Activated T-helper 17 cell treated with anti-CD3 and anti-CD28 coated beads, Interleukin-2, amount 50 U/mL, for 72 hours (primary cell): ENCODE data around the gene SPANXA1. TPM values are rescaled to one million over a fixed set of nuclear protein-coding genes. Genes with fewer than 3 reads are reported as not detected.
"Not testable (repeated sequence)": the region's sequence is repeated elsewhere in the genome, so short reads cannot be mapped to it uniquely, and the experiment has no call there.

Experiments used
- ATAC-seq: fragments of 150-1000 bp; cut with Tn5 transposase; replicated peaks from 2 replicates; pipeline ENCODE4 v1.10.0; 2021; ENCODE audit warnings: mild to moderate bottlenecking, moderate library complexity
- H3K27ac Mint-ChIP-seq: one replicate; pipeline ENCODE4 v1.8.0; 2022; ENCODE audit warnings: mixed read lengths
- H3K27me3 Mint-ChIP-seq: one replicate; pipeline ENCODE4 v1.8.0; 2022; ENCODE audit warnings: mixed read lengths
- H3K36me3 Mint-ChIP-seq: one replicate; pipeline ENCODE4 v1.8.0; 2022; ENCODE audit warnings: low read depth, mild to moderate bottlenecking, mixed read lengths
- H3K4me1 Mint-ChIP-seq: one replicate; pipeline ENCODE4 v1.8.0; 2022; ENCODE audit warnings: mixed read lengths
- H3K4me3 Mint-ChIP-seq: one replicate; pipeline ENCODE4 v1.8.0; 2022; ENCODE audit warnings: mild to moderate bottlenecking, mixed read lengths
- H3K9me3 Mint-ChIP-seq: one replicate; pipeline ENCODE4 v1.8.0; 2022; ENCODE audit warnings: mixed read lengths
- total RNA-seq, 2 donors: library from RNA; stranded (reverse); gene quantifications; one replicate each; pipeline ENCODE4 v1.2.3, GENCODE V29; 2022

Gene SPANXA1
- total RNA-seq = not detected

- not testable (repeated sequence) for ATAC-seq, H3K36me3 Mint-ChIP-seq, H3K4me3 Mint-ChIP-seq, H3K27ac Mint-ChIP-seq, H3K4me1 Mint-ChIP-seq, H3K27me3 Mint-ChIP-seq, H3K9me3 Mint-ChIP-seq
These were observed at the start of gene SPANXA1 for GRCh38 chrX:141584638-141585037. TSS of gene SPANXA1 (minus strand) at chrX:141584738. CDS start at chrX:141584678, 60 bp downstream.

GRCh38 chrX:141632124-141632523 lies 47.6 kb upstream of the SPANXA1 start:
- no peaks in the 10 kb centered on the region for H3K36me3 Mint-ChIP-seq
- no peaks in the 10 kb centered on the region for H3K27me3 Mint-ChIP-seq
- peaks cover 5% of the 10 kb centered on the region for H3K9me3 Mint-ChIP-seq
- no peak for ATAC-seq
- H3K4me1 Mint-ChIP-seq = no peaks in the 10 kb centered on the region
- H3K27ac Mint-ChIP-seq = no peak overlapping the region
- H3K4me3 Mint-ChIP-seq = no peak overlapping the region

- Mint-ChIP-seq H3K4me3 (no peak overlapping the region), H3K36me3 (no peaks in the 10 kb centered on the region), H3K27me3 (no peaks in the 10 kb centered on the region), H3K27ac (no peak overlapping the region), H3K4me1 (no peaks in the 10 kb centered on the region), H3K9me3 (peaks cover 4% of the 10 kb centered on the region)
- ATAC-seq = no peak
These were observed 34.8 kb upstream of the SPANXA1 start for GRCh38 chrX:141619336-141619735.

GRCh38 chrX:141609111-141609510 lies 24.6 kb upstream of the SPANXA1 start:
- H3K4me1 Mint-ChIP-seq = no peaks in the 10 kb centered on the region
- H3K9me3 Mint-ChIP-seq = peaks cover 7% of the 10 kb centered on the region
- no peaks in the 10 kb centered on the region for H3K36me3 Mint-ChIP-seq
- H3K4me3 Mint-ChIP-seq = no peak overlapping the region
- no peak for ATAC-seq
- H3K27me3 Mint-ChIP-seq = no peaks in the 10 kb centered on the region
- H3K27ac Mint-ChIP-seq = no peak overlapping the region

GRCh38 chrX:141589408-141589807 lies 4.9 kb upstream of the SPANXA1 start, which contains the start of gene SPANXA2:
TSS of gene SPANXA2 (plus strand) at chrX:141589708. CDS start at chrX:141589768, 60 bp downstream.
- H3K36me3 Mint-ChIP-seq, H3K4me1 Mint-ChIP-seq, ATAC-seq: not testable (repeated sequence)

GRCh38 chrX:141542551-141542950 lies 42.0 kb downstream of the SPANXA1 start:
- not testable (repeated sequence) for H3K36me3 Mint-ChIP-seq, H3K4me1 Mint-ChIP-seq, H3K27me3 Mint-ChIP-seq, H3K9me3 Mint-ChIP-seq, H3K27ac Mint-ChIP-seq, H3K4me3 Mint-ChIP-seq, ATAC-seq

More at GRCh38 chrX:141589408-141589807, 4.9 kb upstream of the SPANXA1 start, which contains the start of gene SPANXA2:
- H3K4me3 Mint-ChIP-seq, H3K27ac Mint-ChIP-seq, H3K27me3 Mint-ChIP-seq, H3K9me3 Mint-ChIP-seq: not testable (repeated sequence)

Other genes starting within 250 kb of the SPANXA1 start
- gene SPANXA2, start 5.0 kb upstream of the SPANXA1 start, total RNA-seq = not detected
- not detected for gene SPANXD, start 114.0 kb upstream of the SPANXA1 start, total RNA-seq